ENCODE results near the gene INTS1. TPM values are rescaled to one million over a fixed set of nuclear protein-coding genes. Genes with fewer than 3 reads are reported as not detected.

Gene INTS1
- total and polyA plus RNA-seq, 3 experiments from 2014 or later, result 26.1 to 111 (median 96.6) TPM

- DNase-seq, result no peak
- peaks cover 0 to 15% (median 0%) of the 10 kb centered on the region in 3 donors for H3K36me3 Mint-ChIP-seq
- peak overlapping the region in 1 of 8 donors; percentile 51 for H3K27ac Mint-ChIP-seq
- H3K4me1 Mint-ChIP-seq, result peaks cover 0 to 4% (median 0%) of the 10 kb centered on the region in 3 donors
- CTCF ChIA-PET, result no interaction called here
- H3K27me3 ChIP-seq (ENCODE audit: insufficient read depth, low read length, poor library complexity, severe bottlenecking), result no peaks in the 10 kb centered on the region
- POLR2A ChIA-PET, result no interaction called here
- H3K9me3 ChIP-seq (ENCODE audit: low read length), result no peaks in the 10 kb centered on the region
- H3K36me3 ChIP-seq (ENCODE audit: insufficient read depth, low read length), result no peaks in the 10 kb centered on the region
- H3K4me1 ChIP-seq (ENCODE audit: insufficient read depth, low read length), result no peaks in the 10 kb centered on the region
- H3K27ac ChIP-seq (ENCODE audit: low read depth, low read length), result no peak overlapping the region
- H3K4me3 ChIP-seq (ENCODE audit: low read length), result no peak overlapping the region
- no peak overlapping the region for H3K4me3 Mint-ChIP-seq
- H3K9me3 Mint-ChIP-seq, result no peaks in the 10 kb centered on the region
- no peaks in the 10 kb centered on the region for H3K27me3 Mint-ChIP-seq
Observed at GRCh38 chr7:1468203-1468602, 36.0 kb downstream of the INTS1 start.

GRCh38 chr7:1466524-1467271, 37.5 kb downstream of the INTS1 start:
- no peak for DNase-seq
- no peak overlapping the region for H3K4me3 ChIP-seq (ENCODE audit: low read length)
- H3K27me3 Mint-ChIP-seq, result no peaks in the 10 kb centered on the region

DNA sequence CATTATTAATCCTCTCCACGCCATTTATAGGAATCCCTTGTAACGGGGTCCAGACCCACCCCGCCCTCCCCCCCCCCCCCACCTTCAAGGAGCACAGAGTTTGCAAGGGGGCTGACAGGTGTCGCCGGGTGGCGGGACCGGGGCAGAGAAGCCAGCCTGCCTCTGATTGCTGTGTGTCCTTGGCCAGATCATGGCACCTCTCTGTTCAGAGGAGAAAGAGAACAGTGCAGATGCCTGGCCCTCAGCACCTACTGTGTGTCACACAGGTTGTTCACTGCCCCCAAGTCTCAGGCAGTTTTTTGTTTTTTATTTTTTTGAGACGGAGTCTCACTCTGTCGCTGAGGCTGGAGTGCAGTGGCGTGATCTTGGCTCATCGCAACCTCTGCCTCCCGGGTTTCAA, 39.5 kb downstream of the INTS1 start:
- Histone ChIP-seq H3K27me3 (ENCODE audit: insufficient read depth, low read length, poor library complexity, severe bottlenecking) (no peaks in the 10 kb centered on the region), H3K4me1 (ENCODE audit: insufficient read depth, low read length) (no peaks in the 10 kb centered on the region), H3K27ac (ENCODE audit: low read depth, low read length) (no peak overlapping the region), H3K4me3 (ENCODE audit: low read length) (no peak overlapping the region), H3K9me3 (ENCODE audit: low read length) (no peaks in the 10 kb centered on the region), H3K36me3 (ENCODE audit: insufficient read depth, low read length) (no peaks in the 10 kb centered on the region)
- POLR2A ChIA-PET, result no interaction called here
- DNase-seq, result no peak
- Mint-ChIP-seq H3K9me3 (no peaks in the 10 kb centered on the region), H3K27me3 (no peaks in the 10 kb centered on the region), H3K4me1 (peaks cover 5 to 25% (median 7%) of the 10 kb centered on the region in 3 donors), H3K36me3 (peaks cover 0 to under 1% (median 0%) of the 10 kb centered on the region in 3 donors), H3K27ac (no peak overlapping the region), H3K4me3 (no peak overlapping the region)
- CTCF ChIA-PET, result interaction anchor here (0.9 to 1.3 kb wide), 2 partner anchors 9 to 10 kb away, joined by 3 to 5 read pairs; no protein-coding TSS in a partner anchor

More at GRCh38 chr7:1466524-1467271, 37.5 kb downstream of the INTS1 start:
- CTCF ChIA-PET, result no interaction called here
- Histone ChIP-seq H3K4me1 (ENCODE audit: insufficient read depth, low read length) (no peaks in the 10 kb centered on the region), H3K9me3 (ENCODE audit: low read length) (no peaks in the 10 kb centered on the region), H3K27ac (ENCODE audit: low read depth, low read length) (no peak overlapping the region), H3K36me3 (ENCODE audit: insufficient read depth, low read length) (no peaks in the 10 kb centered on the region), H3K27me3 (ENCODE audit: insufficient read depth, low read length, poor library complexity, severe bottlenecking) (no peaks in the 10 kb centered on the region)
- Mint-ChIP-seq H3K27ac (peak overlapping the region in 1 of 8 donors; percentile 6), H3K9me3 (no peaks in the 10 kb centered on the region), H3K4me3 (no peak overlapping the region), H3K4me1 (peaks cover 5 to 10% (median 6%) of the 10 kb centered on the region in 3 donors), H3K36me3 (peaks cover 0 to 7% (median 0%) of the 10 kb centered on the region in 3 donors)
- POLR2A ChIA-PET, result no interaction called here

- Mint-ChIP-seq H3K36me3 (no peaks in the 10 kb centered on the region), H3K27me3 (no peaks in the 10 kb centered on the region), H3K9me3 (no peaks in the 10 kb centered on the region), H3K4me1 (peaks cover 5 to 25% (median 7%) of the 10 kb centered on the region in 3 donors), H3K27ac (no peak overlapping the region), H3K4me3 (no peak overlapping the region)
- ChIA-PET CTCF (interaction anchor here (0.9 kb wide), 1 partner anchor 10 kb away, joined by 3 read pairs; no protein-coding TSS in a partner anchor), POLR2A (no interaction called here)
- Histone ChIP-seq H3K36me3 (ENCODE audit: insufficient read depth, low read length) (no peaks in the 10 kb centered on the region), H3K4me3 (ENCODE audit: low read length) (no peak overlapping the region), H3K27ac (ENCODE audit: low read depth, low read length) (no peak overlapping the region), H3K4me1 (ENCODE audit: insufficient read depth, low read length) (peaks cover 2% of the 10 kb centered on the region), H3K9me3 (ENCODE audit: low read length) (no peaks in the 10 kb centered on the region), H3K27me3 (ENCODE audit: insufficient read depth, low read length, poor library complexity, severe bottlenecking) (no peaks in the 10 kb centered on the region)
- no peak for DNase-seq
Observed at GRCh38 chr7:1463676-1464223, 40.4 kb downstream of the INTS1 start.

DNA sequence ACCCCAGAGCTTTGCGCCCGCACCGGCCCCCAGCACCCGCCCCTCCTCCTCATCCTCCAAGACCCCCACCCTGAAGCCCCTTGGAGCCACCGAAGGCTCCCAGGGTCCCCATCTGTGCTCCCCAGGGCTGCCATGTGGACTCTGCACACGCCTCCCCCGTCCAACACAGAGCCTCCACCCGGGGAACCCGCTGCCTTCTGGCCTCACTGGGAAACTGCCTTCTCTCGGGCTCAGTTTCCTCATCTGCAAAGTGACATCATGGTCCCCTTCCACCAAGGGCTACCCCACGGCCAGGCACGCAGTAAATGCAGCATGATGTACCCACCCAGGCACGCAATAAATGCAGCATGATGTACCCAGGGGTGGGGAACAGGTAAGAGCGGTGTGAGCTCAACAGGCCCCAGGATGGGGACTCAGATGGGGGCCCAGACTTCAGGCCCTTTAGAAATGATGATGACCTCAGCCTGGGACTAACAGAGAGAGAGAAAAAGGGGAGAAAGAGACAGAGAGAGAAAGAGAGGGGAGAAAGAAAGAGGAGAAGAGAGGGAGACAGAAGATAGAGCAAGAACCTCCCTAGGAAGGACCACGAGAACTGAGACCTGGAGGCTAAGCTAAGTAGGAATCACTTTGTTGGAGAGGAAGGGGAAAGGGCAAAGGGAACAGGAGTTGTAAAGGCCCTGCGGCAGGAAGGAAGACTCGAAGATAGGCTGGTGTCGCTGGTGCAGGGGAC, 42.4 kb downstream of the INTS1 start:
- no peaks in the 10 kb centered on the region for H3K9me3 Mint-ChIP-seq
- Histone ChIP-seq H3K9me3 (ENCODE audit: low read length) (no peaks in the 10 kb centered on the region), H3K36me3 (ENCODE audit: insufficient read depth, low read length) (no peaks in the 10 kb centered on the region), H3K4me3 (ENCODE audit: low read length) (no peak overlapping the region), H3K4me1 (ENCODE audit: insufficient read depth, low read length) (peaks cover 14% of the 10 kb centered on the region), H3K27ac (ENCODE audit: low read depth, low read length) (peak overlapping the region; percentile 87), H3K27me3 (ENCODE audit: insufficient read depth, low read length, poor library complexity, severe bottlenecking) (no peaks in the 10 kb centered on the region)
- no peaks in the 10 kb centered on the region for H3K36me3 Mint-ChIP-seq
- H3K27me3 Mint-ChIP-seq, result no peaks in the 10 kb centered on the region
- no peak overlapping the region for H3K4me3 Mint-ChIP-seq
- no peak for DNase-seq
- ChIA-PET CTCF (interaction anchor here (1.0 to 1.8 kb wide), 3 partner anchors 10 to 13 kb away, joined by 4 to 12 read pairs (median 4); no protein-coding TSS in a partner anchor), POLR2A (no interaction called here)
- peak overlapping the region in 5 of 8 donors; percentile 52 to 94 (median 66) for H3K27ac Mint-ChIP-seq
- H3K4me1 Mint-ChIP-seq, result peaks cover 7 to 37% (median 10%) of the 10 kb centered on the region in 3 donors

DNA sequence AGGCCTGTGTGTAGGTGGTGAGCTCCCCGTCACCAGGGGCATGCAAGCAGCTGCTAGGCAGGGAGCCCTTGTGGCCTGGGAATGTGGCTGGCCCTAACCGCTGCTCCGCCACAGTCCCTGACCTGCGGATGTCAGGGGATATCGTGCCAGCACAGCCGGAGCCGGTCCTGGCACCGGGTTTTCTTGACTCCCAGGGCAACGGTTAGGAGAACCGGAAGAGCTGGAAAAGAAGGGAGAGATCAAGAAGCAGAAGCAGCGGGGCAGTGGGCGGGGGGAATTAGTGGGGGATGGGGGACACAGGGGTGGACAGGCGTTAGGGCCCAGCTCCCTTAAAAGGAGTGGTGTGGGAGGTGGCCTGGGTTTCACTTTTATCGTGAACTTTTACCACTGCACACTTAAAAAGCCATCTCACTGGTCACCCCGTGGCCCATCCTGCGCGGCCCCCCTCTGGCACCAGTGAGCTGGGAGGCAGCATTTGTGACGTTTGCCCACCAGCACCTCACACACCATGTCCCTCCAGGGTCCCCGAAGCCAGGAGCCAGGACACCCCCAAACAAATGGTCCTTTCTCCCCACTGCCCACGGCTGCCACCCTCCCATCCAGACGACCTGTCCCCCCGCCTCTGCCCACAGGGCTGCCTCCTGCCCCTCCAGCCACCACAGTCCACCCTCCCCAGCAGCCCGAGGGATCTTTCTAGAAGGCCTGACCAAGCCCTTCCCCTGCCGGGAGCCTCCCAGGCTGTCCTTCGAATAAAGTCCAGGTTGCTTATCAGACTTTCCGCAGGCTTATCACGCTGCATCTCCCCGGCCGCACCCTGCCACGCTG, 43.2 kb downstream of the INTS1 start:
- H3K27me3 Mint-ChIP-seq, result no peaks in the 10 kb centered on the region

DNA sequence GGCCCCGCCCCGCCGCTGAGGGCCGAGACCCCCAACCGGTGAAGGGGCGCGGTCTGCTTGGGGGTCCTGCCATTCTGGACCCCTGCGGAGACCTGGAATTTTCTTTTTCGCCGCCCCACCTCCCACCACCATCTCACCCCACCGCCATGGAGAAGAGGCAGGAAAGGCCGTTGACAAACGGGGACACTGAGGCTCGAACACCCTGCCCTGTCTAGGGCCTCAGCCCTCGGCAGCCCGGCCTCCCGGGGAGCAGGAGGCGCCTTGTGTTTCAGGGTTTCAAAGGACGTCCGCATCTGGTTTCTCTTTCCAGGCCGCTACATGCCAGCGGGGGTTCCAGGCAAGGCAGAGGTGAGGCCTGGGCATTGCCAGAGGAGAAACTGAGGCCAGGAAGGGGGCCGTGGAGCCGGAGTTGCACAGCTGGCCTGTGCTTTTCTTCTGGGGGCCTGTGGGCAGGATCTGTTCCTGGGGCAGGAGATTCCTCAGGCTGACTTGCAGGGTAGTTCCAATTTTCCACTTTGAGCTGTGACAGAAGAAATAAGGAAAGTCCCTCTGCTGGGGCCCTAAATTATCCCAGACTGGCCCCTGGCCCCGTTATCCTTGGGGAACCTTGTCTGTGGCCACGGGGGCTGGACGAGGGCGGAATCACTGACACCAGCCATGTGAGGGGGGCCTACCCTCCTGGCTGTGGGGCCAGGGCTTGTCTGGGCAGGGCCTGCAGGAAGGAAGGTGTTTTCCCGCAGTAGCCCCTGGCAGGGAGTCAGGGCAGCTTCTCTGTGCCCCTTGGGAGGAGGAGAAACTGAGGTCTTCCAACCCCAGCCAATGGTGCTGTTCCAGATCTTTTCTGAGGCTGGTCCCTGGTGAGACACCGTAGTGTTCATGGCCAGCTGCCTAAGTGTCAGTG, 44.0 kb downstream of the INTS1 start:
- no peaks in the 10 kb centered on the region for H3K36me3 ChIP-seq (ENCODE audit: insufficient read depth, low read length)
- H3K27ac Mint-ChIP-seq, result peak overlapping the region in 3 of 8 donors; percentile 50 to 82 (median 61)
- peak overlapping the region; percentile 47 for H3K4me3 ChIP-seq (ENCODE audit: low read length)
- no peaks in the 10 kb centered on the region for H3K27me3 Mint-ChIP-seq
- H3K27me3 ChIP-seq (ENCODE audit: insufficient read depth, low read length, poor library complexity, severe bottlenecking), result no peaks in the 10 kb centered on the region
- no peaks in the 10 kb centered on the region for H3K9me3 ChIP-seq (ENCODE audit: low read length)
- H3K36me3 Mint-ChIP-seq, result no peaks in the 10 kb centered on the region
- peaks cover 14% of the 10 kb centered on the region for H3K4me1 ChIP-seq (ENCODE audit: insufficient read depth, low read length)
- CTCF ChIA-PET, result interaction anchor here (1.2 to 1.8 kb wide), 2 partner anchors 14 to 34 kb away, joined by 3 to 12 read pairs; no protein-coding TSS in a partner anchor
- H3K27ac ChIP-seq (ENCODE audit: low read depth, low read length), result peak overlapping the region; percentile 87
- no peaks in the 10 kb centered on the region for H3K9me3 Mint-ChIP-seq
- H3K4me1 Mint-ChIP-seq, result peaks cover 7 to 33% (median 10%) of the 10 kb centered on the region in 3 donors
- H3K4me3 Mint-ChIP-seq, result peak overlapping the region; percentile 62 to 88 (median 70)
- POLR2A ChIA-PET, result no interaction called here
- DNase-seq, result peak in 2 of 5 donors; percentile 6 to 61

More for the DNA sequence above, 43.2 kb downstream of the INTS1 start:
- peak overlapping the region in 1 of 8 donors; percentile 70 for H3K27ac Mint-ChIP-seq
- peaks cover 7 to 35% (median 10%) of the 10 kb centered on the region in 3 donors for H3K4me1 Mint-ChIP-seq
- no peak for DNase-seq
- peak overlapping the region in 1 of 7 donors; percentile 34 for H3K4me3 Mint-ChIP-seq
- peak overlapping the region; percentile 47 for H3K4me3 ChIP-seq (ENCODE audit: low read length)
- H3K27me3 ChIP-seq (ENCODE audit: insufficient read depth, low read length, poor library complexity, severe bottlenecking), result no peaks in the 10 kb centered on the region
- H3K9me3 Mint-ChIP-seq, result no peaks in the 10 kb centered on the region
- ChIA-PET CTCF (interaction anchor here (1.0 to 1.8 kb wide), 3 partner anchors 11 to 33 kb away, joined by 3 to 12 read pairs (median 4); no protein-coding TSS in a partner anchor), POLR2A (no interaction called here)
- no peaks in the 10 kb centered on the region for H3K9me3 ChIP-seq (ENCODE audit: low read length)
- H3K36me3 Mint-ChIP-seq, result no peaks in the 10 kb centered on the region
- H3K4me1 ChIP-seq (ENCODE audit: insufficient read depth, low read length), result peaks cover 14% of the 10 kb centered on the region
- no peaks in the 10 kb centered on the region for H3K36me3 ChIP-seq (ENCODE audit: insufficient read depth, low read length)
- peak overlapping the region; percentile 87 for H3K27ac ChIP-seq (ENCODE audit: low read depth, low read length)
